ENCODE data around the gene SLC5A1. TPM values are rescaled to one million over a fixed set of nuclear protein-coding genes. Genes with fewer than 3 reads are reported as not detected.

The SLC5A1 gene
- total and polyA plus RNA-seq, 2 of the 8 experiments (the other 6 are each of a cell fraction or from before 2014, with no cell fraction given) = 0.06 TPM; not detected in 1

DNA sequence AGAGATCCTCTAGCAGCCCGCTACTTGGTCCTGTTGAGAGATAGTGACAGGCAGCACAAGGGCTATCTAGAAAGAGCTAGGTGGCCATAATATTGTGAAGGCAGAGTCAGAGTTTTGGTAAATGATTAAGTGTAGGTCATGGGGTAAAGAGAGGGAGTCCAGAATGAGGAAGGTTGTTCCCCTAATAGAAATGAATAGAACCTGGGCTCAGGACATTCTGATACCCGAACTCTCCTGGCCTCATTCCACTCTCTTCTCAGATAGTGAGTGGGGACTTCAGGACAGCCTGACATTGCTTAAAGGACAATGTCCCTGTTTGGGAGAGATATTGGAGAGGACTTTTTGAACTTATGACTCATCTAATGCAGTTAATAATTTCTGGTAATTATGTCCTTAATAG, 20.6 kb downstream of the SLC5A1 start (continued):
- TF ChIP-seq SIRT6 (IDR thresholded peaks at IDR 0.05; ENCODE audit: low read length) = no peak
- TF ChIP-seq GTF2F1 (IDR thresholded peaks at IDR 0.05; ENCODE audit: borderline replicate concordance, low read depth, low read length) = no peak
- no peak for TF ChIP-seq HDAC6 (IDR thresholded peaks at IDR 0.05; ENCODE audit: low read depth, low read length)
- TF ChIP-seq CTBP2 (IDR thresholded peaks at IDR 0.05; ENCODE audit: borderline replicate concordance, insufficient read depth, insufficient read length, low read length) = no peak
- TF ChIP-seq ZNF274 (IDR thresholded peaks at IDR 0.05; ENCODE audit: borderline replicate concordance, extremely low read depth, low read length) = no peak
- TF ChIP-seq ATF3 (IDR thresholded peaks at IDR 0.05; ENCODE audit: insufficient read depth, low read depth, low read length) = no peak
- TF ChIP-seq SP1 (IDR thresholded peaks at IDR 0.05; ENCODE audit: low read depth, low read length) = no peak
- TF ChIP-seq FOSL1 (IDR thresholded peaks at IDR 0.05; ENCODE audit: insufficient read depth, low read depth, low read length) = no peak

All from H1 (cell line).